HG03439 (cell line): ENCODE results near the gene ERP27.

Source experiments
- ATAC-seq: cut with Tn5 transposase; IDR thresholded peaks from one replicate; pipeline ENCODE4 v1.9.1; 2021; ENCODE audit warnings: mild to moderate bottlenecking, moderate library complexity; ENCODE audit not compliant: unreplicated experiment

ERP27 gene

GRCh38 chr12:14937014-14937413 is 1.3 kb downstream of the ERP27 start:
- no peak for ATAC-seq

GRCh38 chr12:14936224-14936861 is 2.0 kb downstream of the ERP27 start:
- ATAC-seq: no peak

GRCh38 chr12:14935031-14935430 is 3.3 kb downstream of the ERP27 start:
- no peak for ATAC-seq

- ATAC-seq: no peak
Observed at GRCh38 chr12:14934511-14934910, 3.8 kb downstream of the ERP27 start.

GRCh38 chr12:14931791-14932560 is 6.4 kb downstream of the ERP27 start:
- no peak for ATAC-seq

GRCh38 chr12:14931359-14931758 is 7.0 kb downstream of the ERP27 start:
- ATAC-seq: no peak

- no peak for ATAC-seq
Observed at GRCh38 chr12:14930299-14930698, 8.0 kb downstream of the ERP27 start.

- ATAC-seq: no peak
Observed at GRCh38 chr12:14928931-14929330, 9.4 kb downstream of the ERP27 start.

GRCh38 chr12:14927267-14927666 is 11.1 kb downstream of the ERP27 start:
- ATAC-seq: no peak

GRCh38 chr12:14924541-14924940 is 13.8 kb downstream of the ERP27 start:
- ATAC-seq: no peak

GRCh38 chr12:14923944-14924343 is 14.4 kb downstream of the ERP27 start:
- ATAC-seq: no peak

GRCh38 chr12:14921218-14921617 is 17.1 kb downstream of the ERP27 start:
- no peak for ATAC-seq

GRCh38 chr12:14920475-14921126 is 17.7 kb downstream of the ERP27 start:
- ATAC-seq: no peak

GRCh38 chr12:14919455-14919854 is 18.9 kb downstream of the ERP27 start:
- no peak for ATAC-seq

GRCh38 chr12:14915736-14916135 is 22.6 kb downstream of the ERP27 start:
- ATAC-seq: no peak

GRCh38 chr12:14913381-14913781 is 25.0 kb downstream of the ERP27 start:
- no peak for ATAC-seq

- ATAC-seq: no peak
Observed at GRCh38 chr12:14911131-14911530, 27.2 kb downstream of the ERP27 start.

GRCh38 chr12:14910090-14910915 is 28.0 kb downstream of the ERP27 start:
- no peak for ATAC-seq

GRCh38 chr12:14907953-14908352 is 30.4 kb downstream of the ERP27 start:
- no peak for ATAC-seq

GRCh38 chr12:14906114-14906513 is 32.2 kb downstream of the ERP27 start:
- ATAC-seq: no peak
